ENCODE results near the gene RAD50.

Gene RAD50

GRCh38 chr5:132668706-132669454 is 112.1 kb downstream of the RAD50 start:
- no peak for ATAC-seq
- Mint-ChIP-seq H3K9me3 (peaks cover 3% of the 10 kb centered on the region), H3K36me3 (no peaks in the 10 kb centered on the region), H3K27ac (no peak overlapping the region), H3K4me1 (peaks cover 9% of the 10 kb centered on the region), H3K27me3 (peaks cover 14% of the 10 kb centered on the region), H3K4me3 (no peak overlapping the region)

DNA sequence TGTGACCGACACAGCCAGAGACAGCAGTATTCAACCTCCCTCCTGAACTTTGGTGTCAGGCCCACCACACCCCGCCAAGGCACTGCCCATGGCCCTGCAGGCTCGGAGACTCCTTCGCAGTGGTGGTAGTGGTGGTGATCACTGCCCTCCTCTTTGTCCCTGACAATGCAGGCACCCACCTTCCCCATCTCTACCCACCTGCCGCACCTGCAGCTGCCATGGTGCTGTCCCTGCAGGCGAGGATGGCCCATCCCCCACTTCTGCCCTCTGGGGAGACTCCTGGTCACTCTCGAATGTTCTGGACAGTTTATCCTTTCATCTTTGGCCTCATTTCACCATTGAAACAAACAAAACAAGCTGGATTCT is 112.7 kb downstream of the RAD50 start:
- Mint-ChIP-seq H3K9me3 (peaks cover 3% of the 10 kb centered on the region), H3K36me3 (no peaks in the 10 kb centered on the region), H3K4me3 (no peak overlapping the region), H3K4me1 (peaks cover 3% of the 10 kb centered on the region), H3K27ac (no peak overlapping the region), H3K27me3 (peaks cover 14% of the 10 kb centered on the region)
- no peak for ATAC-seq

DNA sequence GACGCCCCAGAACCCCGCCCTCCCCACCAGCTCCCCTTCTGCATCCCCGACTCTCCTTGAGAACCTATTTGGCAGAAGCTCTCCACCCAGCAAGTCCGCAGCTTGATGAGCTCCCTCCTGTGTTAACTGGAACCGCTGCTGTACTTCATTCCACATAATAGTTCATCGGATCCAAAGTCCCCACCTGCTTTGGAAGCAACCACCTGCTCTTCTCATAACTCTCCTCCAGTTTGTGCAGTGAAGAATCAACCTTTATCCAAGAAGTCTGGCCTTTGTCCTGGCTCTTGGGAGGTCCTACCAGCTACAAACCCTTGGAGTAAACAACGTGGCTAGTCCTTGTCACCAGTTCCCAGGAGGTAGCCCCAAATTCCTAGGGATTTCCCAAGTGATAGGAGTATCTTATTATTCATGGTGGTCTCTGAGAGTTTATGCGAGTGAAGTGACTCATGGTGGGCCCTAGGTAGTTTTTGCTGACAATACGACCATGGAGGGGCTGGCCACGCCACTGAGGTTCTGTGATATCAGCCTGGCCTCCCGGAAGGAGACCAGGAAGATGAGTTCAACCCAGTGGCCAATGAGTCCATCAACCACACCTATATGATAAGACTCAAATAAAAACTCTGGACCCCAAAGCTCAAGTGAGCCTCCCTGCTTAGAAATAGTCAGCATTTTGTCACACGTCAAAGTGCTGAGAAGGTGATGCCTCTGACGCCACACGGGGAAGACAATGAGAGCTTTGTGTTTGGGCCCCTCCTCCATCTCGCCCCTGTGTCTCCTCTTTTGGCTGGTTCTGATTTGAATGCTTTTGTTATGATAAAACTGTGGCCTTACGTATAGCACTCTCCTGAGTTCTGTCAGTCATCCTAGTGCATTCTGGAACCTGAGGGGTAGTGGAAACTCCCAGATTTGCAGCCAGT is 113.4 kb downstream of the RAD50 start:
- ATAC-seq, result no peak
- Mint-ChIP-seq H3K36me3 (no peaks in the 10 kb centered on the region), H3K9me3 (peaks cover 3% of the 10 kb centered on the region), H3K27me3 (peaks cover 14% of the 10 kb centered on the region), H3K4me1 (peaks cover 6% of the 10 kb centered on the region), H3K4me3 (no peak overlapping the region), H3K27ac (no peak overlapping the region)

DNA sequence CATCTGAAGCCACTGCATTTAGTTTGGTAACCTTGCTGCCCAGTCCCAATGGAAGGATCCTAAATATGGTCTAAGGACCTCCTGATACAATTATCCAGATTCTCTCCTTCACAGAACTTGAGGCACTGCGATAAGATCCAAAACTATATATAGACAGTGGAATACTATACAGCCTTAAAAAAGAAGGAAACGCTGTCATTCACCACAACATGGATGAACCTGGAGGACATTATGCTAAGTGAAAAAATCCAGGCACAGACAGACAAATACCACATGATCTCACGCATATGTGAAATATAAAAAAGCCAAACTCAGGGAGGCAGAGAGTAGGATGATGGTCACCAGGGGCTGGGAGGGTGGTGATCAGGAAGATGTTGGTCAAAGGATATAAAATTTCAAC is 114.2 kb downstream of the RAD50 start:
- Mint-ChIP-seq H3K27ac (no peak overlapping the region), H3K9me3 (peaks cover 3% of the 10 kb centered on the region), H3K36me3 (no peaks in the 10 kb centered on the region), H3K4me3 (no peak overlapping the region), H3K27me3 (peaks cover 14% of the 10 kb centered on the region), H3K4me1 (peaks cover 7% of the 10 kb centered on the region)
- ATAC-seq, result no peak

- Mint-ChIP-seq H3K27ac (no peak overlapping the region), H3K4me3 (no peak overlapping the region), H3K27me3 (no peaks in the 10 kb centered on the region), H3K9me3 (peaks cover 3% of the 10 kb centered on the region), H3K4me1 (peaks cover 7% of the 10 kb centered on the region), H3K36me3 (no peaks in the 10 kb centered on the region)
- no peak for ATAC-seq
Measured at GRCh38 chr5:132673488-132673887, 116.7 kb downstream of the RAD50 start.

GRCh38 chr5:132673939-132674630 is 117.3 kb downstream of the RAD50 start, which contains the start of gene IL4:
IL4 (plus strand) TSS chr5:132673989; CDS start chr5:132674051, 62 bp downstream.
- no peaks in the 10 kb centered on the region for H3K36me3 Mint-ChIP-seq
- H3K4me3 Mint-ChIP-seq, result no peak within 1 kb of the TSS
- ATAC-seq, result no peak

DNA sequence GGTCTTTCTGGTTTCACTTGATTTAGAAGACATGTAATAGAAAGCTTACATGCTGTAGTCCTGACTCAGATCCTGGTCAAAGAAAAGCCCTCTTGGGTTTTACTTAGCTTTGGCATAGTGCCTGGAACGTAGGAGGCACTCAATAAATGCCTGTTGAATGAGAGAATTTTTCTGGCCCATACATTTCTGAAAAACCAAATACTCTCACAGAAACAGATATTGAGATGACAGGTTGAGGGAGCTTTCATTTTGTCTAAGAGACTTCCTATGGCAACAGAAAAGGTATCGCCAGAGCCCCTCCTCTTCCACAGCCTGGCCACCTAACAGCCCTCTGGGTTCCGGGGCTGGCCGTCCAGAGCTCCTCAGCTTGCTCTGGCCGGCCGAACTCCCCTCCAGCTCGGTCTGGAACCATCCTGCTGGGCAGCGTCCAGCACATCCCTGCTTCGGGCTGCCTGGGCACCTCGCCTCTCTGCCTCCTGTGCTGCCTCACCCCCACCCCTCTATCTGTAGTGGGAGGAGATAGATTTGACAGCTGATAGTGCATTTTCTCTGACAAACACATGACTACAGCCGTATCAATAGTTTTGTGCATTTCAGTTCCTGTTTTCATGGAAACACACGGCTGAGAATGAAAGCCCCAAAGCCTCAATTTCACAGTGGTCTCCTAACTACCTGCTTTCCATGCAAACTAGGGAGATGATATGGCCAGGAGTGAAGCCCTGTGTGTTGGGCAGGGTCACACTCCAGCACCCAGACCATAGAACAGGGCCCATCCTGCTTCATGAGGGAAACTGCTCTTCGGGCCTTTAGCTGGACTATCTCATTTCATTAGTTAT is 118.1 kb downstream of the RAD50 start:
- Mint-ChIP-seq H3K4me1 (peaks cover 7% of the 10 kb centered on the region), H3K36me3 (no peaks in the 10 kb centered on the region), H3K27me3 (no peaks in the 10 kb centered on the region), H3K4me3 (no peak overlapping the region), H3K27ac (peak overlapping the region; percentile 37), H3K9me3 (peaks cover 3% of the 10 kb centered on the region)
- peak; percentile 72 for ATAC-seq

More at GRCh38 chr5:132673939-132674630, 117.3 kb downstream of the RAD50 start, which contains the start of gene IL4:
- Mint-ChIP-seq H3K4me1 (peaks cover 7% of the 10 kb centered on the region), H3K9me3 (peaks cover 3% of the 10 kb centered on the region), H3K27ac (peak within 1 kb of the TSS; percentile 37), H3K27me3 (no peaks in the 10 kb centered on the region)

DNA sequence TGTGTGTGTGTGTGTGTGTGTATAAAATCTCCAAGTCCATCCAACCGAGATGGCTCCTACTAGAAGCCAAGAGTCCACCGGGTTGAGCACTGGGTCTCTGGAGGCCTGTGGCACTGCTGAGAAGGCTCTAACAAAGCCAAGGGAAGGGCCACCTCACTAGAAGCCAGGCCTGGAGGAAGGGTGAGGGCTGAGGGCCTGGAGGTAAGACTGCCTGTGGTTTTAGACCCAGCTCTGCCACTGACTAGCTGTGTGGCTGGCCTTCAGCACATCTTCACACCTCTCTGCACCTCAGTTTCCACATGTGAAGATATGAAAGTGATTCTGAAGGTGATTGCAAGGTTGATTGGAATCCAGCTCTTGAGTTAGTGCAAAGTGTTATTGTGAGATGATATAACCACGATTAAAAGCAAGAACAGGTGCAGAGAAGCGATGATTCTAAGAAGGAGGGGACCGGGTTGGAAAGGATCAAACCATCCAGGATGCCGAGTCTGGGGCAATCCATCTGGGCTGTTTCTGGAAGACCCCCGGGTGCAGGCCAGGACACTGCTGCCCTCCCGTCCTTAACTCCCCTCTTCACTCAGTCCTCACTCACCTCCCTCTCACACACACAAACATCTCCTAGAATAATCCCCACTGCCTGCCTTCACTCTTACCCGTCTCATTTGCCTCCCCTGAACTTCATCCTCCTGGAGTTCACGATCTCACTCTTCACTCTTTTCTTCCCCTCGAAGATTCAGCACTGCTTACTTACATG is 119.3 kb downstream of the RAD50 start:
- Mint-ChIP-seq H3K9me3 (peaks cover 1% of the 10 kb centered on the region), H3K4me3 (no peak overlapping the region), H3K27ac (no peak overlapping the region), H3K36me3 (no peaks in the 10 kb centered on the region), H3K27me3 (no peaks in the 10 kb centered on the region), H3K4me1 (peaks cover 12% of the 10 kb centered on the region)
- ATAC-seq, result no peak

DNA sequence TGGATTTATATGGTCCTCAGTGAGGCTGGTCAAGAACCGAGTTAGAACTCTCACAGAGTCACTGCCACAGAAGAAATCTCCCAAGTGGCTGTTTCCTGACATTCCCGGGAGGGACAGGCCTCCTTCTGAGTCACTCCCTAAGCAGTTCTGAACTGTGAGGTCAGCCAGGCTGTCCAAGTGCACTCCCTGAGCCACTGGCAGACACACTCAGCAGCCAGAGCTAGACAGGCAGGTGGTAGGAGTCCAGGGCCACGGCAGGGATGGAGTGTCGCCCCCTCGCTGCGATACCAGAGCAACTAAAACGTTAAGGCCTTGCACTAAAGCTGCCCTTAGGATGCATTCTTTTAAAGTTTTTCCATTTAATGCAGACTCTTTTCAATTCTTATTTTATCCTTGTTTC is 120.4 kb downstream of the RAD50 start:
- Mint-ChIP-seq H3K36me3 (no peaks in the 10 kb centered on the region), H3K27ac (no peak overlapping the region), H3K27me3 (no peaks in the 10 kb centered on the region), H3K9me3 (no peaks in the 10 kb centered on the region), H3K4me1 (peaks cover 19% of the 10 kb centered on the region), H3K4me3 (no peak overlapping the region)
- no peak for ATAC-seq

DNA sequence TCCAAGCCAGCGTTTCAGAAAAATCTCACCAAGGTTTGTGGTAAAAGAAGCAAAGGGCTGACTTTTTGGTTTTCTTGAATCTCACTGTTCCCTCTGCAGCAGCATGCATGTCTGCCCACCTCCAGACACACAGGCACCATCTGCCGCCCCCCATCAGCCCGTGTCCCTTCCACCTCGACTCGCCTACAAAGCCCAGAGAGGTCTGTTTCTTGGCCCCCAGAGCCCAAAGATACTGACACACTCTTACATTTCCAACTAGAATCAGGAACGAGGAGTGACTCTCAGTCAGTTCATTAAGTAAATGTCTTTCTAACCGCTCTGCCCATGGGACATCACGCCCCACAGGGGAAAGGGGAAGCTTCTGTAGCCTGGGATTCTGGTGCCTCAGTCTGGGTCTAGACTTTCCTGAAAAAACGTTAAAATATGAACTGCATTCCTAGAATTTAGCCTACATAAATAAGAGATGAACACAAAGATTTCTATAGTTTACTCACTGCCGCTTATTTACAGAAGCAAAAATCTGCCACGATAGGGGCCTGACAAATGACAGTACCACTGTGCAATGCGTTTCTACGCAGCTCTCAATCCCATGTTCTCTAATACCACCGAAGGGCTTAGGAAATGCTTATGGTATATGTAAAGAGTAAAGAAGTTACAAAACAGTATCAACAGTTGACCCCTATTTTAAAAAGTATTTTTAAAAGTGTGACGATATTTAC is 121.1 kb downstream of the RAD50 start:
- no peak for ATAC-seq
- Mint-ChIP-seq H3K27me3 (no peaks in the 10 kb centered on the region), H3K4me1 (peaks cover 19% of the 10 kb centered on the region), H3K36me3 (no peaks in the 10 kb centered on the region), H3K27ac (no peak overlapping the region), H3K9me3 (no peaks in the 10 kb centered on the region), H3K4me3 (no peak overlapping the region)

GRCh38 chr5:132678735-132679134 is 122.0 kb downstream of the RAD50 start:
- Mint-ChIP-seq H3K36me3 (no peaks in the 10 kb centered on the region), H3K27ac (no peak overlapping the region), H3K27me3 (no peaks in the 10 kb centered on the region), H3K4me1 (peaks cover 19% of the 10 kb centered on the region), H3K9me3 (no peaks in the 10 kb centered on the region), H3K4me3 (no peak overlapping the region)
- no peak for ATAC-seq

- Mint-ChIP-seq H3K9me3 (no peaks in the 10 kb centered on the region), H3K4me3 (no peak overlapping the region), H3K27me3 (no peaks in the 10 kb centered on the region), H3K27ac (no peak overlapping the region), H3K4me1 (peaks cover 19% of the 10 kb centered on the region), H3K36me3 (no peaks in the 10 kb centered on the region)
- ATAC-seq, result no peak
Measured at GRCh38 chr5:132679166-132679565, 122.4 kb downstream of the RAD50 start.

- Mint-ChIP-seq H3K27ac (no peak overlapping the region), H3K36me3 (no peaks in the 10 kb centered on the region), H3K4me1 (peaks cover 16% of the 10 kb centered on the region), H3K4me3 (no peak overlapping the region), H3K9me3 (no peaks in the 10 kb centered on the region), H3K27me3 (no peaks in the 10 kb centered on the region)
- ATAC-seq, result no peak
Measured at GRCh38 chr5:132679717-132680380, 123.1 kb downstream of the RAD50 start.
